GOT3 (cell line): Measurements from ENCODE around the gene GSTA2.
"Not testable (repeated sequence)": the region's sequence is repeated elsewhere in the genome, so short reads cannot be mapped to it uniquely, and the experiment has no call there.

Source experiments
- DNase-seq: peaks from one replicate; lab custom pipeline; 2025; ENCODE audit warnings: mixed read lengths; lab: John Stamatoyannopoulos, UW

Gene GSTA2

DNA sequence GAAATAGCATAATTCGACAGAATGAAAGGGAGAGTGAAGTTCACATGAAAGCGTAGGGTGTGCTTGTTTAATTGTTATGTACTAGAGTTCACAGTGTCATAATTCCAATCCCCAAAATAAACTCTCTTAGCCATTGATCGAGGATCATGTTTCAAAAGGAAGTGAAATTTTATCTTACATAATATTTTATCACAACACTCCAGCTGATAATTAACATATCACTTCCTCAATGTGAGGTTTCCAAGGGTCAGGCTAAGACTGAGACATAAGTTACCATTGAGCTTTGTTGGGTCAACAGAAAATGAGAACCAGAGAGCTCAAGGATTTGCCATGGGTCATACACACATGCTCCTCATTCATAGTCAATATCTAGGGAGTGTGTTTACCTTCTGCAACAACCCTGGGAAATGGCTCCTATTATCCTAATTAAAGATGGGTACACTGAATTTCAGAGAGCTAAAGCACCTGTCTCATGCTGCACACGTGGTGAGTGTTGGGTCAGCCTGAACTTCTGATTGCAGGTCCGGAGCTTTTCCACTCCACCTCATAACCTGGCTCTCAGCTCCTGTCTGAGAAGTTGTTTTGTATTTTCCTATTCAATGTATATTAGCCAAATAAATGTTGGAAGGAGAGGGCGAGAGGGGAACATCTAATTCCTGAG, 3.0 kb downstream of the GSTA2 start:
- no peak for DNase-seq

DNA sequence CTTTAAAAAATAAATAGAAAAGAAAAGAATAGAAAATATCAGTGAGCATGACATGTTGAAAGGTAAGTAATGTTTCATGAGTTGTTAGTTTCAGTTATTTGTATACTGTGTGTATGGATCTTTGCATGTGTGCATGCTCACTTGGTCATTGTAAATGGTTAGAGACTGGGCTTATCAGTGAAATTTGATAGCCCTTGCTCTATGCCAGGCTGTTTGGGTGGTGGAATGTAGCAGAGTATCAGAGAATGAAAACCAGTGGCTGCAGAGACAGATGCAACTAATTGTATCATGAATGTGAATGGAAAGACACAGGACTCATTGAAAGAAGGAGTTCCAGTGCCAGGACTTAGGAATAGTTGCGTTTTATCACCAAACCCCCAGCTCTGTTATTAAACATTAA, 4.2 kb downstream of the GSTA2 start:
- DNase-seq: no peak

DNA sequence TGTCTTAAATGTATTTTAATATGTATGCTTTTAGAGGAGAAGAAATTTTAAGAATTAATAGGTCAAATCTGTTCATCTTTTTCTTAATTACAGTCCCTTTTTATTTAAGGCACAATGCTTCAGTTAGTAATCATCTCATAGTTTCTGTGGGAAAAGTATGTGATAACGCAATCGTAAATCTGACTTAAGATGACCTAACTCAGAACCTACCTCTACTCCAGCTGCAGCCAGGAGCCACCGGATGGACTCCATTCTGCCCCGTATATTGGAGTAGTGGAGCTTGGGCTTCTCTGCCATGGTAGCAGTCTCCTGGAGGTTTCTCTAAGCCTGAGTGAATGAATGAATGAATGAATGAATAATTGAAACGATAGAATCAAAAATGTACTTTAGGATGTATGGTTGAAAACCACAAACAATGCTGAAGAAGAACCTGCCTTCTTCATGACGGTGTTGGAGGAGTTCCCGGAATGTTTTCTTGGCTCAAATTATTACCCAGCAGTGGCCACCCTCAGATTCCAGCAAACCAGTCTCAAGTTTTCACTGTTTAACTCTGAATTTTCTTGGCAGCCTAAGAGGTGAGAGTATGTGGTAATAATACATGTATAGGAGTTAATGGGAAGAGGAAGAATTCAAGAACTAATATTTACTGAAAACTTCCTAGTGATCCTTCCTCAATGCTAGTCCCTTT, 5.5 kb downstream of the GSTA2 start:
- DNase-seq: not testable (repeated sequence)

DNA sequence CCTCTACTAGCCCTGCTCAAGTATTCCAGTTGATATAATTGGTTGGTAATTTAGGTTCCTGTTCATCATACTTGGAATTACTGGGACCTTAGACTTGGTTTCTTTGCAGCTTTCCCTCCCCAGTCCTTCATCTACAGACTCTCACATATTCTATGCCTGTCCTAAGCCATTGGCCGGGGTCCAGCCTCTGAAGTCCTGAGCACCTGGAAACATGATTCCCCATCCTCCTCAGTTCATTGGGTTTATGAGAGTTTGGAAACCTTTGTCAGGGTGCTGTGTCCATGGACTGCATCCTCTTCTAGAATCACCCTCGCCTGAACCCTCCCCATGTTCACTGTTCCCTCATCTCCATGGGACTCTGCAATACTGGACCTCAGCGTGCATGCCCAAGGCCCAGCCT, 8.8 kb downstream of the GSTA2 start:
- no peak for DNase-seq

DNA sequence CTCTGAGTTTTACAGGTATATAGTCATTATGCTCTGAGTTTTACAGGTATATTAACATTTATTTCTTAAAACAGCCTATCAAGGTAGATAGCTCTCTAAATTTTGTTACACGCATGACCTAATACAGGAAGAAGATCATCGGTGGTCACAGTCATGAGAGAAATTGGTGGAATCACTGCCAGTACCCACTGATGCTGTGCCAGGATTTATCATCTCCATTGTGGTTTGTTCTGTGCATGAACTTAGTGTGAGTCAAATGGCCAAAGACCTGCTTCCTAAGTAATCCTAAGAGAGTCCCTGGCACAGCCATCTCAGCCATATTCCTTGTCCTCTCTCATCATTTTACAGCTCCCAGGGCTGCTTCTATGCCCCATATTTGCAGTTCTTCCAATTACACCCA, 10.1 kb downstream of the GSTA2 start:
- DNase-seq: not testable (repeated sequence)

DNA sequence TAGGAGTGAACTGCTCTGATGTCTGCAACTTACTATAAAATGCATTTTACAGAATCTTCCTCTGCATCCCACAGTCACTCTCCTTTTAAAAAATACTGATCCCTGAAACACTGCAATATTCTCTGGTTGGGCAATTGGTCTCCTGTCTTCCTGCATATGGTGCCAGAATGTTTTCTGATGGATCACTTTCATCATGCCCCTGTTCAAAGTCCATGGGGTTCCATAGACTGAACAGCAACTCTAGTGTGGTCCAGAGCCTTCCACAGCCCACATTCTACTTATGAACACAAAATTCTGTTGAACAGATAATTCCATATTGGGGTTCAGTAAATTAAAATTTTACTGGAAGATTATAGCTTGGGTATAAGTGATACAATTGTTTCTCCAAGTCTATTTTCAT, 11.0 kb downstream of the GSTA2 start:
- no peak for DNase-seq

DNA sequence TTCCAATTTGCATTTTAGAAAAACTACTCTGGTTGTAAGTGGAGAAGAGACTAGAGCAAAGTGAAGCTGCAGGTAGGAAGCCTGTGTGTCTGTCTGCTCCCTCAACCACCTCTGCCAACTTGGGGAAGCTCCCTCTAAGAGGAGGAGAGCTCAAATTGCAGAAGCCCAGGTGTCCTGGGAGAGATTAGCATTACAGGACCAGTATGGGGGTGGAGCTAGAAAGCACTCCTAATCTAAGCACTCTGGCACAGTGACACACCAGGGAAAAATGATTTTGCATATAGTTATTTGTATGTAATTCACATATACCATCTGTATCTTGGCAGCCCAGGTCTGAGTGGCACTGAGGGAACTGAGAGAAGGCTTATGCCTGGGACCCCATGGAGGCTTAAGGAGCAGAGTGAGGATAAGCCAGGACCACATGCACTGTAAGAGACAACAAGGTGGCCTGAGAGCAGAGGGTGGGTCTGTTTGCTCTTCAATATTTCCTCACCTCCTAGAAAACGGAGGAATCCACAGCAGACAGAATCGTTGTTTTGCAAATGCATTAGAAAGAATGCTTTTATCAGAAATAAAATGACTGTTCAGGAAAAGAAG, 13.6 kb downstream of the GSTA2 start:
- DNase-seq: no peak

DNA sequence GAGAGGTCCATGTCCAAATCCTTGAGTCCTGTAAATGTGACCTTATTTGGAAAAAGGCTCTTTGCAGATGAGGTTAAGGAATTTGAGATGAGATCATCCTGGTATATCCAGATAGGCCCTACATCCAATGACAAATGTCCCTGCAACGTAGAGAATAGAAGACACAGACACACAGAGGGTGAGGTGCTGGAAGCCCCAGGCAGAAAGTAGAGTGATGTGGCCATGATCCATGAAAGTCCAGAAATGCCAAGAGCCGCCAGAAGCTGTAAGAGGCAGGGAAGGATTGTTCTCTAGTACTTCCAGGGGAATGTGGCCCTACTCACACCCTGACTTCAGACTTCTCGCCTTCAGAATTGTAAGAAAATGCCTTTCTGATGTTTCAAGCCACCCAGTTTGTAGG, 16.0 kb downstream of the GSTA2 start:
- DNase-seq: not testable (repeated sequence)

DNA sequence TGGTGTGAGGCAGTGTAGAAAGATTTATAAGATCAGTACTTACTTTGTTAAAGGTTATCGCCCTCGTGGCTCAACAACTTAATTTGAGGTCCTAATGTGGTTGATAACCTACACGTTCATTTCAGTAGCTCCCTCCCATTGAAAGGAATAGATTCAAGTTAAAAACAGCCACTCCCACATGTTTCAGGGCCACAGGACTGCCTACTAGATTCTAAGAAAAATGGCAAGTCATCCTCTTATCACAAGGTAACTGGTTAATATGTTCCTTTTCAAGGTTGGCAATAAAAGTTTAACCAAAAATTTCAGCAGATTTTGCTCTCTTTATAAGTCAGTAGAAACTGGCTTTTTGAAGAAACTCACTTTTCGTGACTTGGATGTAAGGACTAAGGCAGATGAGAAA, 17.1 kb downstream of the GSTA2 start:
- no peak for DNase-seq

DNA sequence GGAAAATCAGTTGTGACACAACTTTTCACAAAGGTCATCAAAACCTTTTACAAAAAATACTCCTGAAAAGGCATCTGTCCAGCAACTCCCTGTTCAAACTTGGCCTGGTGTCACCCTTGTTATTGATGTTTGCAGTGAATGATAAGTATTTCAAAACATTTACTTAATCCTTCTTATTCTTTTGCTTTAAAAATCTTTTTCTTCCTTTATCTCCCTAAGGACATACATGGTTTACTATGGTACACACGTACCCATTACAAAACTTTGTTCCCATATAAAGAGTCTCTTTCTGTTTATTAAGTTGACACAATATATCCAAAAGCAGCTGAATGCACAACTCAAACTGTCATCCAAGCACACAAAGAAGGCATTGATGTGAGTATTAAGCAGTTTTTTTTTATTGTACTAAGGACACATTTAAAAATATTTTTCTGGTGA, 17.5 kb downstream of the GSTA2 start:
- DNase-seq: no peak

DNA sequence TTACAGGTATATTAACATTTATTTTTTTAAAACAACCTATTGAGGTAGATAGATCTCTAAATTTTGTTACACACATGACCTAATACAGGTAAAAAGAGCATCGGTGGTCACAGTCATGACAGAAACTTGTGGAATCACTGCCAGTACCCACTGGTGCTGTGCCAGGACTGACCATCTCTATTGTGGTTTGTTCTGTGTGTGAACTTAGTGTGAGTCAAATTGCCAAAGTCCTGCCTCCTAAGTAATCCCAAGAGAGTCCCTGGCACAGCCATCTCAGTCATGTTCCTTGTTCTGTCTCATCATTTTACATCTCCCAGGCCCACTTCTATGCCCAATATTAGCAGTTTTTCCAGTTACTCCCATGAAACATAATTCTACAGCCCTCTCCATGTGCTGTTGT, 21.4 kb downstream of the GSTA2 start:
- no peak for DNase-seq

DNA sequence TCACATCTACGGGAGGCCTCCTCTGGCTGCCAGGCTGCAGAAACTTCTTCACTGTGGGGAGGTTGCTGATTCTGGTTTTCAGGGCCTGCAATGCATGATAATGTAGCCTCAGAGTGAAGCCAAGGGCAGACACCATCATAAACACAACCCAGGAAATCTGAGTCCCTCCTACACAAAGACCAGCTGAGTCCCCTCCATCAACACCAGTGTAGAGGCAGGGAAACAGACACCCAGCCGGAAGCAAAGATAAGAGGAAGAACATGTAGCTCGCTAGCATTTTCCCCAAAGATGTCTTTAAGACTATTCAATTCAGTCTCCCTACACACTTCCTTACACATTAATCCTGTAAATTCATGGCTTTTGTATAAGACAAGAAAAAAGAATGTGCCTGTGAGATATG, 23.6 kb downstream of the GSTA2 start:
- no peak for DNase-seq

DNA sequence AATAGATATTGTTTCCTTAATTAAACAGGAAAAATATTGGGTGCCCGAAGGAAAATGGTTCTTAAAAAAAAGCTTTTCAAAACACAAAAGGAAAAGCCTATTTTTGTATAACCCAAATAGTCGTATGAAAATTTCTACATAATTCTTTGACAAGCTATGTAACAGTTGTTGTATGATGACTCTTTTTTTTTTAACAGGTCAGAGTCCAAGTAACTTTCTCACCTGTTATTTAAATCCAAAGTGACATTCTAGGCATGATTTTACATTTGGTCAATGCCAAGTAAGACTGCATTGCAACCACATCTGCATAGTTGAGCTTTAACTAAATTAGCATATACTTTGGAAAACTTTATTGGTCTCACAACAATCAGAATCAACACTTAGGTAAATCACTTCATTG, 24.1 kb downstream of the GSTA2 start:
- DNase-seq: no peak

DNA sequence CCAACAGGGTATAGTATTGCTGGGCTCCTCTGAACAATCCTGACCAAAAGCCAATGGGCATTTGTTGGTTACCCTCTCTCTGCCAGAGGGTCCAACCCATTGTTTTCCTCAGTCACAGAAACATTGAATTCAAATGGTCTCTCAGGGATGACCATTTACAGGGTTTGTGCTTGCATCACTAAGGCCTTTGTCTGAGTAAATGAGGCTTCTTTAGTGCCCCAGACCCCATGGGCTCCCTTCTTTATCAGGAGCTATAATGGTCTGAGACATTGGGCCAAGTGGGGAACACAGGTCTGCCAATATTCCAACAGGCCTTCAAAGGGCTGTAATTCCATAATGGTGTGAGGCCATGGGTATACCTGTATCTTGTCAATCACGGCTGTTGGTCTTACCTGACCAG, 27.1 kb downstream of the GSTA2 start:
- DNase-seq: no peak

DNA sequence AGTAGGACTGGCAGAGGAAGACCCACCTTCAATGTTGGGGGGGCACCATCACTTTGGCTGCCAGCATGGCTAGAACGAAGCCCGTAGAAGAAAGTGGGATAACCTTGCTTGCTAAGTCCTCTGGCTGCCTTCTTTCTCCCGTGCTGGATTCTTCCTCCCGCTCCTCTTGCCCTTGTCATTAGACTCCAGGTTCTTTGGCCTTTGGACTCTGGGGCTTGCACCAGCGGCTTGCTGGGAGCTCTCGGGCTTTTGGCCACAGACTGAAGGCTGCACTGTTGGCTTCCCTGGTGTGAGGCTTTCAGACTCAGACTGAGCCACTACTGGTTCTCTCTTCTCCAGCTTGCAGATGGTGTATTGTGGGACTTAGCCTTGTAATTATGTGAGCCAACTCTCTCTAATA, 28.2 kb downstream of the GSTA2 start:
- DNase-seq: no peak

DNA sequence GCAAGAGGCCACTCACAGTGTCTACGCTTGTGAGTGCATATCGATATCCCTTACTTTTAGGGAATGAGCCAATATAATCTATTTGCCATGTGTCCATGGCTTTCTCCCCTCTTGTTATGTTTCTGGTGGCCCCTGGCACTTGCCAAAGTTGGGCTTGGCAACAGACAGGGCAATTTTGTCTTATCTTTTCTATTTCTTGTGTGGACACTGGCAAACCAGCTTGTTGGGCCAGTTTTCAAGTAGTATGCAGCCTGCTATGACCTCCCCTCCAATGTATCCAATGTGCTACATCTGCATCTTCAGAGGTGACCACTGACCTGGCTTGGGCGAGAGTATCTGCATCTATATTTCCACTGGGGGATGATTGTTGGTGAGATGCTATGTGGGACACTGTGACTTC, 29.2 kb downstream of the GSTA2 start:
- DNase-seq: no peak

DNA sequence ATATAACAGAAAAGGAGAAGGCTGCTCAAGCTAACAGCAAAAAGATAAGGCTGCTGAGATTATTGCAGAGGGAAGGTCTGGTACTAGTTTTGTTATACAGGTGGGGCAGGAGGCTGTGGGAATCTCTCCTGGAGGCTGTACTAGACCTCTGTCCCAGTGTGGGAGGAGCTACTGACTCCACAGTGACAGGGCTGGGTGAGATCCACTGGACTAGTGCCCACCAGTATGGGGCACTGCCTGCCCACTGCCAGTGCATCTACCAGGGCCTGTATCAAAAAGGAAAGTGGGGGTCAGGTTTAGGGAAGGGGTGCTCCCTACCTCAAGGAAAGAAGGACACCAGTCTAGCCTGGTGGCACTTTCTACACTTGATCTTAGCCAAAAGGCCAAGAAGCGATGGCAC, 30.1 kb downstream of the GSTA2 start:
- DNase-seq: no peak

DNA sequence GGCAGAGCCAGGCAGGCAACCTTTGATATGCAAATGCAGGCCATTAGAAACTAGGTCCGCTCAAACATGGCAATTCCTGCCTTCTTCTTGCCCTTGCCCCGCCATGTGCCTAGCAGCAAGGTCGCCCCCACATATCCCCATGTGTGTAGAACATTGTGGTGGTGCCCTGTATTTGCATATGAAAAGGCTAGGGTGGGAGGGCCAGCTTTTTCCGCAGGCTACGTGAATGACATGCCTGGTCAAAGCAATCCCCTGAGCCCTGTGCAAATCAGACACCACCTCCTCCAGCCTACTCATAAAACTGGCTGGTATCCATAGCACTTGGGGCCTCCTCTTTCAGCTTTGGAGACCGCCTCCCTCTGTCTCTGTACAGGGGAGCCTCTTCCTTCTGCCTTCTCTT, 31.6 kb downstream of the GSTA2 start:
- DNase-seq: no peak

DNA sequence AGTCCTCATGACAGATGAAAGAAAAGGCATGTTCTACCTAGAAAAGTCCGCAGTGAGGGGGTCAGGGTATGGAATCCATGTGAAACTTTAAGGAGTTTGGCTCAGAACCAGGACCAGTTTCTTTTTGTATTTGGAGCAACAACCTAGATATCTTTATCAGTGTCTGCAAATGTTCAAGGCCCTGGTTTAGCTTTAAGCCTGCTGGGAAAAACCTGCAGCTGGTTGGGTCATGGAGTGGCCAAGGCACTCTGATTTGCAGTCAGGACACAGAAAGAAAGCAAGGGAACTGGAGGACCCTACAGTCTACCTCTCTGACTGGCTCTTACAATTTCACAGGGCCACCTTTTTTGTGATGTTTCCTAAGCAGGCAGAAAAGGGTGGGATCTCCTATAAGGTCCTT, 33.7 kb downstream of the GSTA2 start:
- DNase-seq: no peak

DNA sequence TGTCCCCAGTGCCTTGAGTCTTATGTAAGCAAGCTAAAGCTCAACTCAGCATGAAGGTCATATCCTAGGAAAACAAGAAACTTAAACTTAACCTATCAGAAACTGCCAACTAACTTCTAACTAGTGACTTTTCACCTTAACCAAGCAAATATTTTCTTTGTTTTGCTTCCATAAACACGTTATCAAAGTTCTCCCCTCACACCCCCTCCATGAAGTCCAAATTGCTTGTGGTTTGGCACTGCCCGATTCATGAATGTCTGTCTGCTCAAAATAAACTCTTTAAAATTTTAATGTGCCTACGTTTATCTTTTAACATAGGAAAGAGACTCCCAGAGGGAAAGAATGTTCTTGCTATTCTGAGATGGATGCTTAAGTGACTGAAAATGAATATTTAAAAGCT, 34.9 kb downstream of the GSTA2 start:
- DNase-seq: no peak

DNA sequence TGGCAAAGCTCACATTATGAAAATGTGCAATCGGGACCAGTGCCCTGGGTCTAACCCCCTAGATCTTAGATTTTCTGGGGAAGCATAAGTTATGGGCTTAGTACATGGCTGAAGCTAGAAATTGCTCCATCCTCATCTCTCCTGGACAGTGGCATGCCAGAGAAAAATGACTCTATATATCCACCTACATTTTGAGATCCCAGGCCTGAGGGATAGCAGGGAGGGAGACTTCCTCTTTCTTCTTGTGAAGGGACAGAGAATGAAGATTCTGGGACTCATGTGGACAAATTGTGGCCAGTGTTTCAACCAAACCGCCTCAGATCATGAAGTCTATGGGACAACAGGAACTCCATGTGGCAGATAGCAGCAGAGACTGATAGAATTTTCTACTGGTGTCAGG, 35.4 kb downstream of the GSTA2 start:
- no peak for DNase-seq

DNA sequence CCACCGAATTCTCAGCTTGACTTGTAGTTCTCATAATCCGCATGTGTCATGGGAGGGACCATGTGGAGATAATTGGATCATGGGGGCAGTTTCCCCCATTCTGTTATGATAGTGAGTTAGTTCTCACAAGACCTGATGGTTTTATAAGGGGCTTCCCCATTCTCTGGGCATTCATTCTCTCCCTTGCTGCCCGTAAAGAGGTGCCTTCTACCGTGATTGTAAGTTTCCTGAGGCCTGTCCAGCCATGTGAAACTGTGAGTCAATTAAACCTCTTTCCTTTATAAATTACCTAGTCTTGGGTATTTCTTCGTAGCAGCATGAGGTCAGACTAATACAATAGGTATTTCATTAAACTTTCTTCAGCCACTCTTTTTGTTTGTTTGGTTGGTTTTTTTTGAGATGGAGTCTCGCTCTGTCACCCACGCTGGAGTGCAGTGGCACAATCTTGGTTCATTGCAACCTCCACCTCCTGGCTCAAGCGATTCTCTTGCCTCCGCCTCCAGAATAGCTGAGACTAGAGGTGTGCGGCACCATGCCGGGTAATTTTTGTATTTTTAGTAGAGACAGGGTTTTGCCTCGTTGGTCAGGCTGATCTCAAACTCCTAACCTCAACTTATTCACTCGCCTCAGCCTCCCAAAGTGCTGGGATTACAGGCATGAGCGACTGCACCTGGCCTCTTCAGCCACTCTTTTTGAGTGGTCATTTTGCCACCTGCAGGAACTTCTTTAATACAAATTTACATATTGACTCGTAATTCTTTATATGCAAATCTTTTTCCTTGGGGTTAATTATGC, 36.3 kb downstream of the GSTA2 start:
- no peak for DNase-seq

DNA sequence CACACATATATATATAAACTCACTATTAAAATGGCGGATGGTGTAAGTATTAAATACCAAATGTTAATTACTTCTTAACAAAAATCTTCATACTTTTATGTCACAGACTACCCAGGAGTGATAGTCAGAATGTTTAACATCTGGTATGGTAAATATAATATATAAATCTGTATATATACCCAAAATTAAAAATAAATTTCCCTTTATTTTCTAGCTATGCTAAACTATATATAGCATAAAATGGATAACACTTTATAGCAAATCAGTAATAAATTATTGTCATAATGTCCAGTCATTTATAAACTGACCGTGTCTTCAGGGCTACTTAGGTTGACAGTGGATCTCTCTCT, 37.1 kb downstream of the GSTA2 start:
- no peak for DNase-seq
